ENCODE data around the gene PILRB.
"Not testable (repeated sequence)": the region's sequence is repeated elsewhere in the genome, so short reads cannot be mapped to it uniquely, and the experiment has no call there.

Gene PILRB

GRCh38 chr7:100380196-100380595 lies 22.3 kb downstream of the PILRB start:
- DNase-seq = no peak

- not testable (repeated sequence) for DNase-seq
Observed at GRCh38 chr7:100381531-100382233, 23.8 kb downstream of the PILRB start.

- not testable (repeated sequence) for DNase-seq
Observed at GRCh38 chr7:100382234-100382853, 24.4 kb downstream of the PILRB start.

GRCh38 chr7:100384628-100385294 lies 26.8 kb downstream of the PILRB start:
- no peak for DNase-seq

- no peak for DNase-seq
Observed at GRCh38 chr7:100386940-100387339, 29.0 kb downstream of the PILRB start.

DNA sequence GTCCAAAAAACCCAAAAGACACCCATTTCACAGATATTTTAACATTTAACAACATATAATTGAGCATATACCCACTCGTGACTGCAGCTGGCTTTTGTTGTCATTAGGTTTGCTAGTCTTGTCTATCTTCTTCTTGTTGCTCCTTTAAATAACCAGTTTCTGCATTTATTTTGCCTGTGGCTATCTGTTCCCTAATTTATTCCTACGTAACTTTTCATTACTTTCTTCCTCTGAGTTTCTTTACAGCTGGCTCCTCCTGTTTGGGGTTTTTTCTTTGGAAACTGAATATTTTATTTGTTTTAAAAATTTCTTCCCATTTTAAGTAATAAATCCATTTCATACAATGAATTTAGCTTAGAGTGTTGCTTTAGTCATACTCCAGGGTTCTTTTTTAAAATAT lies 29.8 kb downstream of the PILRB start:
- no peak for DNase-seq

GRCh38 chr7:100389437-100390088 lies 31.6 kb downstream of the PILRB start:
- DNase-seq = no peak

DNA sequence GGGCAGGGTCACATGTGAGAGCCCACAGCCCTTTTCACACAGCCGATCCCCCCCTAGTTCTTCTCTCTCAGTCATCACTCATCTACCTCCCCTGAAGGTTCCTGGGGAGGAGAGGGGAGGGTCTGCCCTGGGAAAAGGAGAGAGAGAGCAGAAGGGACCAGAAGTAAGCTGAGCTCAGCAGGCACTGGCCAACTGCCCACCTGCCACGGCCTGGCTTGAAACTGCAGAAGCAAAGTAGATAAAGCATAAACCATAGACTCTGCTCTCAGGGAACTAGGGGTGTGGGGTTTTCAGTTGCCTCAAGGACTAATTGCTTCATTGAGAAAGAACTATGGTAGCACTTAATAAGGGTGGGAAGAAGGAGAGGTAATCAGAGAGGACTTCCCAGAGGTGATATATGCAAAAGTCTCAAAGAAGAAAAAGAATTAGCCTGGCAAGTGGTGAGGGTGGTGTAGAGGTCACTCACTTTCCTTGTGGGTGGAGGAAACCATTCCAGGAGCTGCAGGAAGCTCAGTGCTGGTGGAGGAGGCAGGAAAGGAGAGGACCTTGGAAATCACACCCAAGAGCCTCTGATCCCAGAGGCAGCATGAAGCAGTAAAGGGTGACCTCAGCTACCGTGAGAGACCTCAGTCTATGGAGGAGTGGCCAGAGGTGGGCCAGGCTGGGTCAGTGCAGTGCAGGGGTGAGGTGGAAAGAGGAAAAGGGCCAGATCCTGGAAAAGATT lies 32.5 kb downstream of the PILRB start:
- no peak for DNase-seq

DNA sequence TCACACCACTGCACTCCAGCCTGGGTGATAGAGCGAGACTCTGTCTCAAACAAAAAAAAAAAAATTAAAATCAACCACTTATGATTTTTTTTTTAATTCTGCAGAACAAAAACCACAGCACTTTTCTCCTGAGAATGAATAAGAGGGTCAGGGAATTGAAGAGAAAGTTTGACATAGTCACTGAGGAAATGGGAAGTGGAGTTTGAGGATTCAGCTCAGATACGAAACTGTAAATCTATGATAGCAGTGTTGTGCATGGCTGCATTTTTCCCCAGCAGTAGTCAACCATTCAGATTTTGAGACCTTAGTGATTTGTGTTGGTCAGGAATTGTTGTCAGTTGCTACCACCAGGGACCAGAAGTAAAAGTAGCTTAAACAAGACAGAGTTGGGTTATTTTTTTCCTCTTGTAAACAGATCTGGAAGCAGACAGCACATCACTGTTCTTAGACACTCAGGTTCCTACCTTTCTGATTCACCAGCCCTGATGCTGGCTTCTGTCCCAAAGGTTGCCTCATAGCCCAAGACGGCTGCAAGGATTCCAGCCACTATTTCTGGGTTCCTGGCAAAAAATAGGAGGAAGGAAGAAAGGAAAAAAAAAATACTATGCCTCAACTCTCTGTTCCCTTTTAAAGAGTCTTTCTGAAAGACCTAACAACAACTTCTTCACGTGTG lies 35.5 kb downstream of the PILRB start:
- no peak for DNase-seq

GRCh38 chr7:100394077-100394476 lies 36.2 kb downstream of the PILRB start:
- DNase-seq = no peak

DNA sequence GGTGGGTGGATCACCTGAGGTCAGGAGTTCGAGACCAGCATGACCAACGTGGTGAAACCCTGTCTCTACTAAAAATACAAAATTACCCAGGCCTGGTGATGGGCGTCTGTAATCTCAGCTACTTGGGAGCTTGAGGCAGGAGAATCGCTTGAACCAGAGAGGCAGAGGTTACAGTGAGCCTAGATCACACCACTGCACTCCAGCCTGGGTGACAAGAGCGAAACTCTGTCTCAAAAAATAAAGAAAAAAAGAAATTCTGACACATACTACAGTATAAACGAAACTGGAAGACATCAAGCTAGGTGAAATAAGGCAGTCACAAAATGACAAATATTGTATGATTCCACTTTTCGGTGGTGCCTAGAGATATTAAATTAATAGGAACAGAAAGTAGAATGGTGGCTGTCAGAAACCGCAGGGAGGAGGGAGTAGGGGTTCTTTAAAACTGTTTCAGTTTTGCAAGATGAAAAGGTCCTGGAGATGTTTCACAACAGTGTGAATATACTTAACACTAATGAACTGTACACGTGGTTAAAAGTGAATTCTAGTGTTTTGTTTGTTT lies 38.6 kb downstream of the PILRB start:
- no peak for DNase-seq

- no peak for DNase-seq
Observed at GRCh38 chr7:100397315-100398081, 39.6 kb downstream of the PILRB start.

GRCh38 chr7:100398239-100398638 lies 40.3 kb downstream of the PILRB start:
- no peak for DNase-seq

DNA sequence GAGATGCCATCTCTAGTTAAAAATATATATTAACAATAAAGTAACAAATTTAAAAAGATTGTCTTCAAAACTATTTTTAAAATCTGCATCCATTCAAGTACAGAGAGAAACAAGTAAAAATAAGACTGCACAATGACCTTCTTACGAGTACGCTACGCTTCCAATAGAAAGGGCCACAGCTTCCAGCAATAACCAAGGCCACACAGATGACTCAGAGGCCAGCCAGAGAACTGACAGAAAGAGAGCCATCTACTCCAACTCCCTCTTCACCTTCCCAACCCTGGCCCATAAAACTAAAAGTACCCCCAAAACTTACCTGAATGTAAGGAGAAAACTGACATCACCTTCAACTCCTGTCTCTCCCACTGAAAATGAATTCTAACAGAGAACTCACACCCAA lies 42.1 kb downstream of the PILRB start:
- no peak for DNase-seq

GRCh38 chr7:100400656-100401055 lies 42.7 kb downstream of the PILRB start:
- no peak for DNase-seq

- DNase-seq = no peak
Observed at GRCh38 chr7:100401811-100402210, 43.9 kb downstream of the PILRB start.

GRCh38 chr7:100402241-100402640 lies 44.3 kb downstream of the PILRB start:
- DNase-seq = no peak

GRCh38 chr7:100406767-100407166 lies 48.9 kb downstream of the PILRB start:
- DNase-seq = no peak

- peak; percentile 21 for DNase-seq
Observed at GRCh38 chr7:100407285-100408180, 49.6 kb downstream of the PILRB start.

DNA sequence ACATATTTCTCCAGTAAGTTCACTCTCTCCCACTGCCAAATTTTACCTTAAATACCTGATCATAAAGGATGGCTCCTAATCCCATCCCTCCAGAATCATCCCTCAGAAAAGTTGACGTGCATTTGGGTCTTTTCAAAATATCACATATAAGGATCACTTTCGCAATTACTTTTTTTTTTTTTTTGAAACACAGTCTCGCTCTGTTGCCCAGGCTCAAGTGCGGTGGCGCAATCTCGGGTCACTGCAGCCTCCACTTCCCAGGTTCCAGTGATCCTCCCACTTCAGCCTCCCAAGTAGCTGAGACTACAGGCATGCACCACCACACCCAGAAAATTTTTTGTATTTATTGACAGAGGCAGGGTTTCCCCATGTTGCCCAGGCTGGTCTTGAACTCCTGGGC lies 53.2 kb downstream of the PILRB start:
- DNase-seq = no peak

Data from activated CD4-positive, alpha-beta T cell treated with anti-CD3 and anti-CD28 coated beads, Interleukin-2, amount 50 U/mL, for 1 hour (primary cell).